HCT116 (cell line): Measurements from ENCODE around the gene MRPS33. TPM values are rescaled to one million over a fixed set of nuclear protein-coding genes. Genes with fewer than 3 reads are reported as not detected.

Source experiments
- ATAC-seq: fragments of 200-7000 bp; cut with Tn5 transposase; 2 replicates; pipeline ENCODE4 v1.9.1; 2020; ENCODE audit warnings: mild to moderate bottlenecking, moderate library complexity
- BruUV-seq: library from RNA; stranded (reverse); fragments of 400-500 nt; replicated peaks from 2 replicates; lab custom pipeline; 2021; lab: Mats Ljungman, UMichigan
- CTCF ChIA-PET: fragments of 300-600 bp; sonication (Branson Sonifier 250); formaldehyde crosslinking; loops from one replicate; lab custom pipeline; 2021; ENCODE audit warnings: antibody characterized with exemption; lab: Charles Lee
- POLR2A ChIA-PET: fragments of 300-600, 350-600 bp; sonication (Branson Sonifier 250); formaldehyde crosslinking; loops from one replicate; lab custom pipeline; 2021; ENCODE audit warnings: antibody characterized with exemption; lab: Charles Lee
- RAD21 ChIA-PET, 2 experiments: fragments of 300-600 bp; sonication (Branson Sonifier 250); formaldehyde crosslinking; loops; one replicate each; lab custom pipeline; 2023; ENCODE audit warnings: low total read pairs in 2 of 2; ENCODE audit not compliant: uncharacterized antibody in 2 of 2, unreplicated experiment in 2 of 2, low non-redundant PET in 1 of 2; lab: Charles Lee
- DNase-seq: peaks from one replicate; pipeline ENCODE4 v3.0.0-alpha.2; 2010; ENCODE audit warnings: low read depth, low spot score
- H2AFZ ChIP-seq: fragments of 200-600 bp; shearing (Covaris generic), sonication (generic); 2 replicates; pipeline ENCODE4 v1.6.1; 2017; ENCODE audit warnings: low read depth, mixed run types, mixed read lengths, antibody characterized with exemption, low read length; ENCODE audit not compliant: poor library complexity, severe bottlenecking
- H3K27ac ChIP-seq: 2 replicates; pipeline ENCODE4 v1.5.1; 2012; ENCODE audit warnings: low read depth, low read length
- H3K27me3 ChIP-seq: fragments of 200-600 bp; sonication (generic); 2 replicates; pipeline ENCODE4 v1.6.1; 2016; ENCODE audit warnings: mixed run types, low read length, mixed read lengths; ENCODE audit not compliant: insufficient read depth
- H3K36me3 ChIP-seq, 2 experiments: fragments of 200-500 bp in 1 of 2; fragments of 200-600 bp in 1 of 2; sonication (Bioruptor generic) in 1 of 2; sonication (generic) in 1 of 2; 2 replicates each; pipeline versions ENCODE4 v1.5.1 to v1.6.1; 2014 to 2016; ENCODE audit warnings: low read length in 2 of 2, inconsistent platforms in 1 of 2, mixed read lengths in 1 of 2, mixed run types in 1 of 2; ENCODE audit not compliant: insufficient read depth in 2 of 2, control insufficient read depth in 1 of 2
- H3K4me1 ChIP-seq, 2 experiments: fragments of 200-600 bp in 1 of 2; sonication (generic) in 1 of 2; 2 replicates each; pipeline versions ENCODE4 v1.5.1 to v1.6.1; 2012 to 2017; ENCODE audit warnings: low read length in 2 of 2, inconsistent platforms in 1 of 2, mild to moderate bottlenecking in 1 of 2, mixed read lengths in 1 of 2, mixed run types in 1 of 2, moderate library complexity in 1 of 2; ENCODE audit not compliant: insufficient read depth in 2 of 2, control insufficient read depth in 1 of 2
- H3K4me2 ChIP-seq: fragments of 200-600 bp; sonication (generic); 2 replicates; pipeline ENCODE4 v1.6.1; 2017; ENCODE audit warnings: mixed run types, low read length, mixed read lengths
- H3K4me3 ChIP-seq, 2 experiments: fragments of 200-600 bp in 1 of 2; sonication (generic) in 1 of 2; replicated peaks in 1 of 2; 2 replicates each; pipeline ENCODE4 v1.5.1; 2011 to 2016; ENCODE audit warnings: low read length in 2 of 2, control low read depth in 1 of 2, low read depth in 1 of 2, mild to moderate bottlenecking in 1 of 2, mixed read lengths in 1 of 2, mixed run types in 1 of 2
- H3K79me2 ChIP-seq: fragments of 200-600 bp; sonication (generic); 2 replicates; pipeline ENCODE4 v1.6.1; 2017; ENCODE audit warnings: mild to moderate bottlenecking, mixed run types, low read length, moderate library complexity, mixed read lengths; ENCODE audit not compliant: insufficient read depth
- H3K9ac ChIP-seq: fragments of 200-600 bp; sonication (generic); 2 replicates; pipeline ENCODE4 v1.6.1; 2016; ENCODE audit warnings: low read length, mixed read lengths
- H3K9me2 ChIP-seq: fragments of 200-600 bp; sonication (generic), shearing (Covaris generic); 2 replicates; pipeline ENCODE4 v1.6.1; 2017; ENCODE audit warnings: mixed run types, mild to moderate bottlenecking, moderate library complexity; ENCODE audit not compliant: insufficient read depth
- H3K9me3 ChIP-seq, 2 experiments: fragments of 200-500 bp in 1 of 2; fragments of 200-600 bp in 1 of 2; sonication (Bioruptor generic) in 1 of 2; sonication (generic) in 1 of 2; 2 replicates each; pipeline ENCODE4 v1.6.1; 2014 to 2017; ENCODE audit warnings: low read length in 2 of 2, mixed read lengths in 2 of 2, inconsistent platforms in 1 of 2, low read depth in 1 of 2, mild to moderate bottlenecking in 1 of 2, mixed run types in 1 of 2, moderate library complexity in 1 of 2; ENCODE audit not compliant: control insufficient read depth in 1 of 2, insufficient read depth in 1 of 2
- H4K20me1 ChIP-seq: fragments of 200-600 bp; sonication (generic), shearing (Covaris generic); 2 replicates; pipeline ENCODE4 v1.6.1; 2017; ENCODE audit warnings: mixed run types, mild to moderate bottlenecking, moderate library complexity; ENCODE audit not compliant: insufficient read depth
- CBX3 ChIP-seq: IDR thresholded peaks from 2 replicates; pipeline ENCODE4 v1.6.1; 2012; ENCODE audit warnings: low read depth
- CEBPB ChIP-seq: IDR thresholded peaks from 2 replicates; pipeline ENCODE4 v1.6.1; 2012; ENCODE audit warnings: low read depth
- CTCF ChIP-seq, 3 experiments: fragments of 200-600 bp in 1 of 3; sonication (generic) in 1 of 3; IDR thresholded peaks in 2 of 3; conservative IDR thresholded peaks in 1 of 3; 2 replicates each; pipeline ENCODE4 v1.5.1; 2012 to 2017; ENCODE audit warnings: low read depth in 2 of 3, low read length in 2 of 3, antibody characterized with exemption in 1 of 3, borderline replicate concordance in 1 of 3, control low read depth in 1 of 3, mild to moderate bottlenecking in 1 of 3, mixed read lengths in 1 of 3, mixed run types in 1 of 3, moderate library complexity in 1 of 3; ENCODE audit not compliant: insufficient read depth in 1 of 3
- EGR1 ChIP-seq: IDR thresholded peaks from 2 replicates; pipeline ENCODE4 v1.6.1; 2012; ENCODE audit warnings: low read depth
- EZH2 ChIP-seq: fragments of 200-600 bp; sonication (generic); IDR thresholded peaks from 2 replicates; pipeline ENCODE4 v1.6.1; 2017; ENCODE audit warnings: antibody characterized with exemption, mixed run types
- FOSL1 ChIP-seq: IDR thresholded peaks from 2 replicates; pipeline ENCODE4 v1.6.1; 2012; ENCODE audit warnings: low read depth
- JUND ChIP-seq: IDR thresholded peaks from 2 replicates; pipeline ENCODE4 v1.6.1; 2012
- POLR2A ChIP-seq: IDR thresholded peaks from 2 replicates; pipeline ENCODE4 v1.7.0; 2011; ENCODE audit warnings: borderline replicate concordance; ENCODE audit not compliant: insufficient read depth, insufficient read length; ENCODE audit errors: extremely low read depth
- POLR2AphosphoS5 ChIP-seq: IDR thresholded peaks from 2 replicates; pipeline ENCODE4 v1.6.1; 2011; ENCODE audit warnings: mild to moderate bottlenecking, low read depth, low read length, moderate library complexity
- RAD21 ChIP-seq: IDR thresholded peaks from 2 replicates; pipeline ENCODE4 v1.6.1; 2012; ENCODE audit warnings: low read depth, mild to moderate bottlenecking
- REST ChIP-seq: IDR thresholded peaks from 2 replicates; pipeline ENCODE4 v1.6.1; 2012; ENCODE audit warnings: low read depth
- SRF ChIP-seq: IDR thresholded peaks from 2 replicates; pipeline ENCODE4 v1.6.1; 2012; ENCODE audit warnings: low read depth
- YY1 ChIP-seq: IDR thresholded peaks from 2 replicates; pipeline ENCODE4 v1.6.1; 2011; ENCODE audit warnings: low read length, low read depth, moderate library complexity, mild to moderate bottlenecking; ENCODE audit not compliant: insufficient replicate concordance; ENCODE audit errors: extremely low read depth
- ZFX ChIP-seq: fragments of 450-650 bp; IDR thresholded peaks from 2 replicates; pipeline ENCODE4 v1.6.1; 2017
- ZNF274 ChIP-seq: fragments of 200-500 bp; sonication (Bioruptor generic); IDR thresholded peaks from 2 replicates; pipeline ENCODE4 v1.6.1; 2014; ENCODE audit warnings: mild to moderate bottlenecking, low read depth, low read length, inconsistent platforms
- intact Hi-C: fragments of 100-400 bp; cut with micrococcal nuclease; formaldehyde crosslinking; loops from 2 replicates; pipeline ENCODE4 v1.10.0; 2022
- total RNA-seq: library from RNA; stranded (reverse); gene quantifications from one replicate; pipeline ENCODE4 v1.2.1, GENCODE V29; 2021; ENCODE audit not compliant: unreplicated experiment

Gene MRPS33
- total RNA-seq, 1 experiment from 2014 or later = 77.3 TPM

- Histone ChIP-seq H3K9ac (no peak overlapping the region), H3K4me2 (no peak overlapping the region), H3K9me2 (no peaks in the 10 kb centered on the region), H3K36me3 (no peaks in the 10 kb centered on the region), H3K4me1 (no peaks in the 10 kb centered on the region), H3K79me2 (no peaks in the 10 kb centered on the region), H3K4me3 (no peak overlapping the region), H3K9me3 (peaks cover 0 to 8% of the 10 kb centered on the region in 2 experiments; a peak in 2 of 4 replicates), H4K20me1 (no peaks in the 10 kb centered on the region), H3K27me3 (0 out of 2 replicates have a peak, but pooled peaks cover 3% of the 10 kb centered on the region), H3K27ac (no peak overlapping the region), H2AFZ (no peak overlapping the region)
- DNase-seq (no peak), ATAC-seq (no peak)
- ChIA-PET RAD21 (no interaction called here), POLR2A (no interaction called here), CTCF (interaction anchor here (1.6 kb wide), 1 partner anchor 10 kb away, joined by 3 read pairs; the partner anchor contains the start of gene MRPS33)
- no TSS peak for BruUV-seq
- intact Hi-C loops = no loop called here
- TF ChIP-seq YY1 (no peak), CBX3 (peak; percentile 17; the same call in 1 of the 2 replicates), CEBPB (no peak), FOSL1 (no peak)
Measured at GRCh38 chr7:141024668-141025067, 9.9 kb upstream of the MRPS33 start.

GRCh38 chr7:141023295-141023694 is 8.5 kb upstream of the MRPS33 start:
- DNase-seq (no peak), ATAC-seq (no peak)
- H3K9ac ChIP-seq = no peak overlapping the region
- POLR2A ChIA-PET = no interaction called here
- no peaks in the 10 kb centered on the region for H3K9me2 ChIP-seq
- no peak overlapping the region for H3K27ac ChIP-seq
- CTCF ChIA-PET = no interaction called here
- intact Hi-C loops = no loop called here
- TF ChIP-seq ZFX = no peak
- TF ChIP-seq CTCF (IDR thresholded peaks at IDR 0.05 in 2 of 3, conservative IDR thresholded peaks at IDR 0.05 in 1 of 3; ENCODE audit: borderline replicate concordance in 1 of 3, insufficient read depth in 1 of 3, low read depth in 2 of 3, low read length in 2 of 3) = no peak
- TF ChIP-seq YY1 = no peak
- no peak for TF ChIP-seq ZNF274
- TF ChIP-seq POLR2A = no peak
- TF ChIP-seq EZH2 = no peak
- TF ChIP-seq SRF = no peak
- no peak for TF ChIP-seq POLR2AphosphoS5
- TF ChIP-seq RAD21 = no peak
- TF ChIP-seq CBX3 = no peak
- TF ChIP-seq CEBPB = no peak
- no peak for TF ChIP-seq REST
- TF ChIP-seq JUND = no peak
- TF ChIP-seq EGR1 = no peak
- BruUV-seq = no TSS peak
- H3K4me2 ChIP-seq = no peak overlapping the region
- no peaks in the 10 kb centered on the region for H3K79me2 ChIP-seq
- H3K9me3 ChIP-seq = peaks cover 0 to 3% of the 10 kb centered on the region in 2 experiments; a peak in 2 of 4 replicates
- H4K20me1 ChIP-seq = no peaks in the 10 kb centered on the region
- RAD21 ChIA-PET = no interaction called here
- H3K4me1 ChIP-seq = no peaks in the 10 kb centered on the region
- no peak overlapping the region for H2AFZ ChIP-seq
- H3K27me3 ChIP-seq = 0 out of 2 replicates have a peak, but pooled peaks cover 3% of the 10 kb centered on the region
- H3K4me3 ChIP-seq = no peak overlapping the region
- H3K36me3 ChIP-seq = no peaks in the 10 kb centered on the region
